NCI-H1694 (cell line): Measurements from ENCODE around the gene TFAP2C.
"Not testable (repeated sequence)": the region's sequence is repeated elsewhere in the genome, so short reads cannot be mapped to it uniquely, and the experiment has no call there.

Source experiments
- DNase-seq: peaks from one replicate; lab custom pipeline; 2025; lab: John Stamatoyannopoulos, UW

Gene TFAP2C

GRCh38 chr20:56653211-56653610 is 24.1 kb downstream of the TFAP2C start:
- DNase-seq: no peak

GRCh38 chr20:56656632-56657031 is 27.5 kb downstream of the TFAP2C start:
- no peak for DNase-seq

GRCh38 chr20:56657879-56658278 is 28.8 kb downstream of the TFAP2C start:
- DNase-seq: no peak

- not testable (repeated sequence) for DNase-seq
Observed at GRCh38 chr20:56658341-56658947, 29.3 kb downstream of the TFAP2C start.

- no peak for DNase-seq
Observed at GRCh38 chr20:56663660-56664059, 34.6 kb downstream of the TFAP2C start.

- DNase-seq: no peak
Observed at GRCh38 chr20:56664796-56665195, 35.7 kb downstream of the TFAP2C start.

GRCh38 chr20:56665806-56666205 is 36.7 kb downstream of the TFAP2C start:
- DNase-seq: no peak

- DNase-seq: no peak
Observed at GRCh38 chr20:56673450-56673849, 44.3 kb downstream of the TFAP2C start.

GRCh38 chr20:56676001-56676400 is 46.9 kb downstream of the TFAP2C start:
- DNase-seq: no peak

- DNase-seq: no peak
Observed at GRCh38 chr20:56676679-56677078, 47.6 kb downstream of the TFAP2C start.

- no peak for DNase-seq
Observed at GRCh38 chr20:56683077-56683865, 54.2 kb downstream of the TFAP2C start.

GRCh38 chr20:56685879-56686278 is 56.8 kb downstream of the TFAP2C start:
- no peak for DNase-seq

- no peak for DNase-seq
Observed at GRCh38 chr20:56687061-56687460, 58.0 kb downstream of the TFAP2C start.

- DNase-seq: no peak
Observed at GRCh38 chr20:56688106-56688505, 59.0 kb downstream of the TFAP2C start.
